Left forelimb (tissue), 1 donor: Measurements from ENCODE around the gene ACVR1B.

Experiments
- DNase-seq: peaks from one replicate; pipeline ENCODE4 v3.0.0-alpha.2; 2018; ENCODE audit warnings: low spot score

ACVR1B gene

DNA sequence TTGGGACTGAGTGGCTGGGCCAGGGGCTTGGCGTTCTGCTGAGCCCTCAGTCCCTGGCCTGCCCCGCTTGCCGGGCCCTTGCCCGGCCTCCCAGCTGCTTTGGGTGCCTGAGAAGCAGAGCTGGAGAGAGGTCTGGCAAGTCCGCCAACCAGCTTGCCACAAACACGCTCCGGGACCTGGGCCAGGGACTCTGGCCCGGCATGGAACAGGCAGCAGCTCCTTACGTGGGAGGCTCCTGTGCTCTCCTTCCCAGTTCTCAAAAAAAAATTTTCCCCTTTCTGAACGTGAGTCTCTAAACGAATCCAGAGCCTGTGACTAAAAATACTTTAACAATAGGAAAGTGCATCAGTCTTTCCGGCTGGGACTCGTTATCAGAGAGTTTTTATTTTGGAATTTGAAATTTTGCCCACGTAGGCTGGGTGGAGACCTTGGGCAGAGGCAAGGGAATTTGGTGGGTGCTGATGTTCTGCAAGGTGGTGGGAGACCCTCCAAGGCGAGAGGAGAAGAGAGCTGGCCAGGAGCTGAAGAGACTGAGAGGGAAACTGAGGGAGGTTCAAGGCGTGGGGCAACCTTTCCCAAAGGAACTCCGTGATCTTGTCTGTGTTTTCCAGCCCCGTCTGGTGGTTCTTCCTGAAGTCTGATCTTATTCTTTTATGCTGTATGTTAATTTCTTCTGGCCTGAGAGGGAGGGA is 92.9 kb downstream of the ACVR1B start:
- DNase-seq = peak; percentile 78

- DNase-seq = peak; percentile 63
These were observed 94.3 kb downstream of the ACVR1B start for GRCh38 chr12:52045794-52046199.
